GM12891 (cell line): ENCODE results near the gene CDC42BPA.

ENCODE experiments used
- DNase-seq: peaks from one replicate; pipeline ENCODE4 v3.0.0; 2011; ENCODE audit warnings: low spot score; ENCODE audit not compliant: insufficient read length
- FAIRE-seq: peaks from 2 replicates; lab custom pipeline; 2011; peaks lifted over from hg19 to GRCh38; lab: Jason Lieb, UNC
- PAX5 ChIP-seq: IDR thresholded peaks from 2 replicates; pipeline ENCODE4 v1.6.1; 2011; ENCODE audit warnings: low read length, moderate library complexity, mild to moderate bottlenecking; ENCODE audit not compliant: insufficient read depth, severe bottlenecking
- POLR2A ChIP-seq: IDR thresholded peaks from 2 replicates; pipeline ENCODE4 v1.6.1; 2011; ENCODE audit warnings: low read depth, low read length, control low read depth
- POLR2AphosphoS5 ChIP-seq: IDR thresholded peaks from 2 replicates; pipeline ENCODE4 v1.6.1; 2011; ENCODE audit warnings: low read depth, low read length, control low read depth
- POU2F2 ChIP-seq: IDR thresholded peaks from 2 replicates; pipeline ENCODE4 v1.6.1; 2011; ENCODE audit warnings: low read depth, mild to moderate bottlenecking, control low read depth, low read length, moderate library complexity
- SPI1 ChIP-seq: IDR thresholded peaks from 2 replicates; pipeline ENCODE4 v1.6.1; 2011; ENCODE audit warnings: low read depth, low read length, control low read depth
- TAF1 ChIP-seq: IDR thresholded peaks from 2 replicates; pipeline ENCODE4 v1.6.1; 2011; ENCODE audit warnings: low read depth, low read length, control low read depth

The CDC42BPA gene

DNA sequence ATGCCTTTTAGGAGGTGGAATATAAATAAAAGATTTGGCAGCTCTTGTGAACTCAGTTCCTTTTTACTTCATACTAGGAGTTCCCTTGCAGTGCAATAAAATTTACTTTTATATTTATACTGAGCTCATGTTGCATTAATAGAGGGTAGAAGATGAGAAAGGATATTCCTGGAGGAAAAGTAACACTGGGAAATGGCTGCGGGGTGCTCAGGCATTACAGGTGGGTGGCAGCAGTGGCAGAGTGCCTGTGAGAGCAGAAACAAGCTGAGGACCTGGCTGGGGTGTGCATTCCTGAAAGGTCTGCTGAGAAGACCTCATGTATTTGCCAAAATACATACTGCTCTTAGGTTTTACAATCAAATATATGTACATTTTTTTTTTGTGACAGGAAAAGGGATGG lies 251.3 kb downstream of the CDC42BPA start:
- DNase-seq (no peak), FAIRE-seq (no peak)
- TF ChIP-seq TAF1, result no peak
- no peak for TF ChIP-seq PAX5
- no peak for TF ChIP-seq POLR2A

GRCh38 chr1:227065311-227065710 lies 253.0 kb downstream of the CDC42BPA start:
- no peak for DNase-seq
- no peak for FAIRE-seq
- no peak for TF ChIP-seq PAX5
- TF ChIP-seq SPI1, result no peak
- TF ChIP-seq TAF1, result no peak

DNA sequence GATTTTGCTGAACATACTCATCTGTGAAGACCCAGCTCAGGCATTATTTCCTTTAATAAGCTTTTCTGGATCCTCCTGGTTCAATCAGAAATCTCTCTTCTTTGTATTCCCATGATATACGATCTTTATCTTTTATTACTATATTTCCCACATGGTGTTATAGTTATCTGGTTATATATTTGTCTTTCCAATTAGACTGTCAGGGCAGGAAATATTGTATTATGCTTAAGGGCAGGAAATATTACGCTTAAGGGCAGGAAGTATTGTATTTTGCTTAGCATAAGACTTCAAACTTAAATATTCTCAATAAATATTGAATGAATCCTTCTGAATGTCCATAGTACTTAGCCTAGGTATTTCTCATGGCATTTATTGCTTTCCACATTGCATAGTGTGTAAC lies 256.0 kb downstream of the CDC42BPA start:
- TF ChIP-seq PAX5 (no peak), POLR2AphosphoS5 (no peak), TAF1 (no peak), POU2F2 (no peak), SPI1 (no peak), POLR2A (no peak)
- FAIRE-seq (no peak), DNase-seq (no peak)

- DNase-seq (no peak), FAIRE-seq (no peak)
- TF ChIP-seq POU2F2 (no peak), SPI1 (no peak), POLR2AphosphoS5 (no peak)
These were observed 259.2 kb downstream of the CDC42BPA start for GRCh38 chr1:227059076-227059475.

- TF ChIP-seq POLR2AphosphoS5 (no peak), PAX5 (no peak)
- FAIRE-seq, result no peak
- DNase-seq, result no peak
These were observed 260.0 kb downstream of the CDC42BPA start for GRCh38 chr1:227058321-227058751.

GRCh38 chr1:227049253-227049652 lies 269.0 kb downstream of the CDC42BPA start:
- FAIRE-seq (no peak), DNase-seq (no peak)
- TF ChIP-seq POU2F2 (no peak), PAX5 (no peak), TAF1 (no peak), POLR2AphosphoS5 (no peak), SPI1 (no peak), POLR2A (no peak)

DNA sequence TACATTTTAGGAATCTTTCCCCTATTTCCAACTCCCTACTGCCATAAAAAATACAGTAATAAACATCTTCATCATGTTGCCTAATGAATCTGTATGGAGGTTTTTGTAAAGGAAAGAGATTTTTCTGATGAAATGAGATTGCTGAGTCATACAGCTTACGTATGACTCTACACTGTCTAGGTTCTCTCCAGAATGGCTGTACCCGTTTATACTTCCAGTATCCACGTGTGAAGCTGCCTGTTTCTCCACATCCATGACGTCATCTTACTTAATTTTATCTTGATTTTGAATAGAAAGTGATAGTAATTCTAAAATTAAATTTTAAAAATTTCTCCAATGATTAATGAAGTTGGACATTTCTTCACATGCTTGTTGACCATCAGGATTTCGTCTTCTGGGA lies 274.5 kb downstream of the CDC42BPA start:
- DNase-seq (no peak), FAIRE-seq (no peak)
- TF ChIP-seq POLR2A, result no peak

DNA sequence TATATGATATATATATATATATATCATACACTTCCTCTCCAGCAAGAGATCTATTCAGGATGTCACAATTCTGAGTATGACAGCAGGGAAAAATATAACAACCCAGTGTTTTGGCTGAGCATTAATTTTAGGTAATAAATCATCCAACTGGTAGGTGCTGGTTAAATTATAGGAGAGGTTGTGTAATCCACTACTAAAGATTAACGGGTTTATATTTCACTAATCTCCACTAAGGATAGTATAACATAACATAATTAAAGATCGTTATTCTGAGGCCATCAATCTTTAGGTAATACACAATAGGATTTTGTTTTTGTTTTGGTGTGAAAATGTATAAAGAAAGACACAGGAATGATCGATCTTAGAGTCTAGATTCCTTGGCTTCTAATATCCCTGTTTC lies 276.0 kb downstream of the CDC42BPA start:
- no peak for FAIRE-seq

GRCh38 chr1:227038401-227038800 lies 279.9 kb downstream of the CDC42BPA start:
- FAIRE-seq (no peak), DNase-seq (no peak)
- no peak for TF ChIP-seq SPI1
- TF ChIP-seq POLR2AphosphoS5, result no peak
- no peak for TF ChIP-seq POLR2A
- no peak for TF ChIP-seq PAX5
- TF ChIP-seq TAF1, result no peak
- TF ChIP-seq POU2F2, result no peak

More for the DNA sequence above, 276.0 kb downstream of the CDC42BPA start:
- no peak for DNase-seq
- TF ChIP-seq TAF1, result no peak
- no peak for TF ChIP-seq POLR2AphosphoS5
- no peak for TF ChIP-seq POLR2A

GRCh38 chr1:227037121-227037520 lies 281.2 kb downstream of the CDC42BPA start:
- FAIRE-seq (no peak), DNase-seq (no peak)
- TF ChIP-seq PAX5 (no peak), POU2F2 (no peak), POLR2AphosphoS5 (no peak), SPI1 (no peak), POLR2A (no peak), TAF1 (no peak)

DNA sequence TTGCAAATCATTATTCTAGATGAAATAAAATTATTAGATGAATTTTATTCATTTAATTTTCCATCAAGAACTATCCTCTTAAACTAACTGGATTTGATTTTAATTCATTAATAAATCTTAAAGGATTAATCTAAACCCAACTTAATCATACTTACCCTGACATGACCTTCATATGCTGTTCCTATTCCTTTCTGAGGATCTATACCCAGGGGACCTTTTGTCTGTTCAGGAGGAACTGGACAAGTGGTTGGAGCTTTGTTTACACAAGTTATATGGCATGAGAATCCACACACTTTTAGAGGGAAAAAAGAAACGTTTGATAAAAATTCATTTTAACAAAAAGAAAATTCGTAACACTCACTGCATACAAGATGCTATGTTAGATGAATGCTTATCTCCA lies 283.0 kb downstream of the CDC42BPA start:
- TF ChIP-seq POU2F2 (no peak), TAF1 (no peak), POLR2A (no peak), POLR2AphosphoS5 (no peak), PAX5 (no peak), SPI1 (no peak)
- FAIRE-seq (no peak), DNase-seq (no peak)
